GM10847 (cell line): ENCODE data around the gene VPS41.

Experiments
- POLR2A ChIP-seq: IDR thresholded peaks from 2 replicates; pipeline ENCODE4 v1.6.1; 2011; ENCODE audit not compliant: insufficient read length; ENCODE audit errors: extremely low read depth

Gene VPS41

DNA sequence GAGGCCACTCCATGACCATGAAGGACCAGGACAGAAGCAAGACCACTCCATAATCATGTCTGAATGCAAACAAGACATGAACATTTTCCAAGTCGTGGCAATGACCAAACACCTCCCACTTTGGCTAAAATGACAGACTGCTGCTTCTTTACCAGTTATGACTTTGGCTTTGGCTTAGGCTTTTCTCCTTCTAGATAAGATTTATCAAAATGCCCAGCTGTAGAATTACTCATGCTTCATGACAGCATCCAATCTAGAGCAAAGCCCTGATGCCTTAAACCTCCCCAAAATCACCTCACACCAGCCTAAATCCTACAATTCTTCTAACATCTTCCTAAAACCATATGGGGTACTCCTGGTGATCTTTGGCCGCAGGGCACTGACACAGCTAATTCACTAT is 102.1 kb downstream of the VPS41 start:
- no peak for TF ChIP-seq POLR2A

DNA sequence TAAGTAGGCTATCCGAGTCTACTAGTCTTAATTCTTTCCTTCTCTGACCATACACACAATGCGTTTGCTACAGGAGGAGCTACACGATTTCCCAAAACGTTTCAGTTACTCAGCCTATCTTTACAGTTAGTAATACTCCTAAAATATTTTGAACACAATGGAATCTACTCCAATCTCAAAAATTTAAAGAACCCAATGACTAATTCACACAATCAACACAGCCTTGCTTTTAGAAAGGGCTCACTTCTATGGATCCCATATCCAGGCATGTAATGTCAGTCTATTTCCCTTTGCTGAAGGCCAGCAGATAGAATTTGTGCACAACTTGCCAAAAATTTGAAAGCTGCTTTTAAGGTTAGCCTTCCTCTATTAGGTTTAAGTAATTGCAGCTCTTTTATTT is 107.2 kb downstream of the VPS41 start:
- TF ChIP-seq POLR2A = no peak

DNA sequence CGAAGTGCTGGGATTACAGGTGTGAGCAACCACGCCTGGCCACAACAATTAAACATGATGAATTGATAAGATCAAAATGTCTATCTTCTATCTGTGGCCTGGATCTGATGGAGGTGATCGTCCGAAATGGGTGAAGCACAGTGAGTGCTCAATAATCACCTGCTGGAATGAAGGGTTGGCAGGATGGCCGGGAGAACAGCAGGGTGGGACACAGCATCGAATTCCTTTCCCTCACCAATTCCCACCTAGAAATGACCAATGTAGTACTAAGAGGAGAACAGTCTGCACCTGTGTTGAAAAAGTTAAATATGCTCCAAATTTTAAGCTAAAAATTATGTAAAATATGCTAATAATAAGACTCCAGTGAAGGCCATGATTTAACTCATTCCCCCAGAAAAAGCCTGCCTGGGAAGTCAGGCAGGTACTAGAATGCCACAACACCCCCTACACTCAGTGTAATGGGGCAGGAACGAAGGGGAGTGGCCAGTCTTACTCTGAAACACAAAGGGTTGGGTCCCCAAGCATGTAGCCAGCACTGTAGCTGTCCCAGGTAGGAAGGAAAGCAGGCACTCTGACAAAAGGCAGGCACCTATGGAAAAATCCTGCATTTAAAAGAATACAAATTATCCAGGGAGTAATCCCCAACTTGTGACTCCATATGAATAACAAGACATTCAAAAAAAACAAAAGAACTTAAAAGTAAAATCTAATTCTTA is 110.3 kb downstream of the VPS41 start:
- TF ChIP-seq POLR2A = no peak

DNA sequence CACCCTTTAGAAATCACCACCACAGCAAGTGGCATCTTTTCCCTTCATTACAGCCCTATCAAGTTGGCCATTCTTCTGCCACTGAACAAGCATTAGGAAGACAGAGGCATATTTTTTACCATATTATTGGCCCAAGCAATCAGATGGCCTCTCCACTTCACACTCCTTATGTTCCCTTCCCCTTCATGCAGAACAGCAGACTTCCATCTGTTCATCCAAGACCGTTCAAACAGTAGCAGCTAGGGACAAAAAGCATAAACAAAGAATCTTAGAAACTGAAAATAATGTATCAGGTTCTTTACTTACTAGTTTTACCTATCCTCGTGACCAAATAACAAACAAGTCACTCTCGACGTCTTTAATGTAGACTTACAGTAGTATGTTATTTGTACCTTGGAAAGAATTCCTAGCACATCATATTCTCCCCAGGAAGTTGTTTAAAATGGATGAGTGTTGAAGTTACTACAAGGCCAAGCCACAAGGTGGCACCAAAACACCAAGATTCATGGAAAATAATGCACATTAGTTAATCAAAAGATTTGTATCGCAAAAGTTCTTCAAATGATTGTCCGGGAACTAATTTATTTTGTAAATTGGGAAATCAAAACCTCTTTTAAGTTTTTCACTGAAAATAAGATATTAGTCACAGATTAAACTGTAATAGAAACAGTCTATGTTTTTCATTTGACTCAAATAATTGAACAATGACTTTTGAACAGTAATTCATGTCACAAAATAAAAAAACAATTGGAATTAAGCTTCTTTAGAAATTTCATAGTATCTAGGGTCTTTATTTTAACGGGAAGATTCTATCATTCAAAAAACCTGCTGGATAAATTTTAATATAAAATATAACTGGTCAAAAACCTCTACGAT is 112.1 kb downstream of the VPS41 start:
- TF ChIP-seq POLR2A = no peak

DNA sequence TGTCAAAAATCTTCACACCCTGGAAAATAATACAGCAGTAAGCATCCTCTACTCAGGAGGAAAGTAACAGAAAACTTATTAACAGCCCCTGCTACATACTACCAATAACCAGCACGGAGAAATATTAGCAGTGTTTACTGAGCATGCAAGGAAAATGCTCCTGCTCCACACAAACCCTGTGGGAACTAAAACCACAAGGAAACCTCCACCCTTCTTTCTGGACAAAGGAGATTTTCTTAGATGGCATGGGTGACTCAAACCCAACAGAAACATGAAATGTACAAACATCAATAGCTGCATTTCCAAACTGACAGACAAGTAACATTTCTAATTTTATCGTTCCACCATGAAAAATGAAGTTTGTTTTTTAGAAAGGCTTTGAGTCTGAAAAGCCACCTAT is 113.4 kb downstream of the VPS41 start:
- no peak for TF ChIP-seq POLR2A

DNA sequence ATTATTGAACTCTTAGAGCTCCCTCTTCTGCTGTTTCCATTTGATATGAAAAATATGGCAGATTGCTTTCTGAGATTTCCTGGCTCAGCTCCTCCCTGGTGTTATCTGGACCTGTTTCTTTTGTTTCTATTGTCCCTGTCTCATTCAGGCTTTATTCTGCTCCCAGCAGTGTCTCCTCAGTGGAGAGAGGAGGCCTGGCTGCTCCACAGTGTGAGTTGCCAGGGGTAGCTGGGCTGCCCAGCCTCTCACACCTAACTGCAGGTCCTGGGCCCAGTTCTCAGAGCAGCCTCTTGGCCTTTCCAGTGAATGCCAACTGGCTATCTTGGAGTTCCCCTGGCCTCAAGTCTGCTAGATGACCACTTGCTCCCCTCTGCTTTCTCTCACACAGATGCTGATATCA is 127.0 kb downstream of the VPS41 start:
- TF ChIP-seq POLR2A = no peak

DNA sequence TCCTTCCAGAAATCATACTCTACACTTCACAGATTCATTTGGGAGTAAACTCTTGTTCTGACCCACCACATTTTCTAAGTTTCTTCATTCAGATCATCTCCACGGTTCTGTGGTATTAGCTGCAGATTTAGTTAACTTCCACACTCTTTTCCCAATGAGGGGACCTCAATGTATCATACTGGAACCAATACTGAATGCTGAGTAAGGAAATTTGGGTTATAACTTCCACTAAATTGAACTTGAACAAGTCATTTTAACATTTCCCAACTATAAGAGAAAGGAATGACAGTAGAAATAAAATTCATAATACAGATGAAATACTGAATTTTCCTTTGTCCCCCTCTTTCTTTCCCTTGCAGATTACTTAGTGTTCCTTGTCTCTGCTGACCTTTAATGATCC is 131.4 kb downstream of the VPS41 start:
- no peak for TF ChIP-seq POLR2A

DNA sequence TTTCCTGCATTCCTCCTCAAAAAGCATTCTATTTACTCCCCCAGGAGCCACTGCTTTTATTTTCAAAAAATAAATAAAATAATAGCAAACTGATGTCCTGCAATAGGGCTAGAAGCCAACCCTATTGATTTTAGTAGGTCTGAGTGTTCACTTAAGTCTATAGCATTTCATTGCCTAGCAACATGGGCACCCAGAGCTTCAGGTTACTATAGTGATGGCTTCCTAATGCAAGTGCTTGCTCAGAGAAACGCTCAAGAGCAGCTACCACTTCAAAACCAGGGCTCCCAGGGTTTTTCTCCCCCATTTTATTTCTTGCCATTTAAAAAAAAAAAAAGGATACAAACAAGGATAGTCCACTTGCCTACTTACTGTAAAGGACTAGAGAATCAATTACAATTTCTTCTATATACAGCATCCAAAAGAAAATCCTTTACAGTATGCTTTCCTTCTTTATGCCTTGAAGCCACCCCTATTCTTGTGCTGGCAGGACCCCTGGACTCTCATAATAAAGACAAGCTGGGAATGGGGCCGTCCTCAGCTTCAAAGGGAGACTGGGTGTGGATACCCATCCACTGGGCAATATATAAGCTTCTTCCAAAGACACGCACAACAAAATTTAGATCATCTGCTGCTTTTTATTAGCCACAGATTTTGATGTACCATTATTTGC is 133.3 kb downstream of the VPS41 start:
- no peak for TF ChIP-seq POLR2A

DNA sequence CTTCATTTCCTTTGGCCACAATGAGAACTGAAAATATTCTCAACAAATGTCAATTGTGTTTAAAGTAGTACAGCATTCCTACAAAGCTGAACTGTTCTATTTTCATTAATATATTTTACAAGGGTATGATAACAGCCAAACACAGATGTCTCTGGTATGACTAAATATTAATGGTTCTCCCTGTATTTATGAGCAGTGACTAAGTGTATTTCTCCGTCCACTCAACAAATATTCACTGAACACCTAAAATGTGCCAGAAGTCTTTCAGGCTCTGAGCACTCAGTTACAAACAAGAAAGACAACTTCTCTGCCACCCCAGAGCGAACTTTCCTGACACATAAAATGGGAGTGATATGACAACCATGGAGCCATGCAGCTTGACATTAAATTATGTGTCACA is 135.6 kb downstream of the VPS41 start:
- TF ChIP-seq POLR2A = no peak

DNA sequence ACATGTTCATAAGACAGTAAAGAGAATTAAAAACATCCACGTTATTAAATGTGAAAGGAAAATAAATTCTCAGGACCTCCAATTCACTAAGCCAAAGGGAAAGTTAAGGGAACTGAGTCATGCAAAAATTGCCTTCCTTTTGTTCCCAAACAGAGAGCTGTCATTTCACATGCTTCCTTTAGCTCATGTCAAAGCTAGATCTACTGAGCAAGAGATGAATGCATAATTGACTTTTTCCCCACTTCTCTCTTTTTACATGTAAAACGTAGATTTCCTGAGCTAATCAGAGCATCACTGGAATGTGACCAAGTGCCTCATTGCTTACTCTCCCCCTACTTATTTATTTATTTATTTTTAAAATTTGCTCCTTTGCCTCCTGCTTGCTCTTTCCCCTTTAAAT is 148.8 kb downstream of the VPS41 start:
- no peak for TF ChIP-seq POLR2A

DNA sequence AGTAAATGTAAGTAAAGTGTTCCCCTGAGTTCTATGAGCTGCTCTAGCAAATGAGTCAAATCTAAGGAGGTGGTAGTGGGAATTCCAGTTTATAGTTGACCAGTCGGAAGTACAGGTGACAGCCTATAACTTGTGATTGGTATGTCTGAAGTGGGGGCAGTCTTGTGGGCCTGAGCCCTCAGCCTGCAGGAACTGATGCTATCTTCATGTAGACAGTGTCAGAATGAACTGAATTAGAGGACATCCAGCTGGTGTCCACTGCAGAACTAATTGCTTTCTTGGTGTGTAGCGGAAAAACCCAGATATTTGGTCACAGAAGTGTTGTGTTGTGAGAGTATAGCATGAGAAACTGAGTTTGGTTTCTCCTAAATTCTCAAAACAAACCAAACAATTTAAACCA is 150.0 kb downstream of the VPS41 start:
- TF ChIP-seq POLR2A = no peak

DNA sequence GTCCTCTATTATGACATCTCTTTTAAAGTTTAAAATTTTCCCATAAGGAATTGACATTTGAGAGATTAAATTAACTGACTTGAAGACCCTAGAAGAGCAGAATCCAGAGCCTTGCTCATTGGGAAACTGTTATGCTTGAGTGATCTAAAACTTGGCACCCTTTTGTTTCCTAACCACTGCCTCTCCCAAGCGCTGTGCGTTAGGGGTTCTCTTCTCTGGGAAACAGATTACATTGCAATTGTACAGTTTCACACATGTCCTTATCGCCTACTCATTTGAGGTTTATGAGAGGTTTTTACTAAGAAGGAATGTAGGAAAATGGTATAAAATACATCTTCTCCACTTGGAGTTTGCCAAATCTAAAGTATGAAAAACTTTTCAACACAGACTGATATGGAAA is 151.1 kb downstream of the VPS41 start:
- no peak for TF ChIP-seq POLR2A

DNA sequence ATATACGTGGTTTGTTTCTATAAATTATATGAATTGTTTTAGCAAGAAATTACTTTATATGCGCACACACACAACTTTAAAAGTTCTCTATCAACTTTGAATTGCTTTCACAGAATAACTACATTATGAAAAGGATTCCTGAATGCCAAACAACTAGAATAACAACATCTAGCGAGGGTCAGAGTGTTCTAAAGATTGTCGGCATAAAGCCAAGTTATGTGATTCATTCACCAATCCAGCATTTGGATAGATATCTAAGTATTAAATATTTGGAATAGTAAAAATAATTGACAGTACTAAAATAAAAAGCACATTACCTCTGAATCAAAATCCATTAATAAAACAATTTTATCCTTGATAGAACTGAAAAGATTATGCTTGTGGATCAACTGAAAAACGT is 152.5 kb downstream of the VPS41 start:
- no peak for TF ChIP-seq POLR2A

DNA sequence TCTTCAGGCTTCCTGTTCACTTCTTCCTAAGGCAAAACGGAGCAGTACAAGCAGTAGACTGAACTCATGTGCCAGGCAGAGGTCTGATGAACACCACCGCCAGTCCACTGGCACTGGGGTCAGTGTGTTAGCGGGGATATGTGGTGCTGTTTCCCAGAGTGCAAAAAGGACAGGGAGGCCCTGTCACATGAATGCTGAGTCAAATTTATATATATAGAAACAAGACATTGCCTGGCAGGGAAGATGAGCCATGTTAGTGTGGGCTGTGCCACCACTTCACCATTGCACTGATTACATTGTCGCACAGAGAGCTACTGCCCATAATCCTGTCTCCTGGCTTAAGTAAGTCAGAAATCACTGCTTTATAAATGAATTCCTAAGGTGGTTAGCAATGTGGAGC is 155.6 kb downstream of the VPS41 start:
- no peak for TF ChIP-seq POLR2A

DNA sequence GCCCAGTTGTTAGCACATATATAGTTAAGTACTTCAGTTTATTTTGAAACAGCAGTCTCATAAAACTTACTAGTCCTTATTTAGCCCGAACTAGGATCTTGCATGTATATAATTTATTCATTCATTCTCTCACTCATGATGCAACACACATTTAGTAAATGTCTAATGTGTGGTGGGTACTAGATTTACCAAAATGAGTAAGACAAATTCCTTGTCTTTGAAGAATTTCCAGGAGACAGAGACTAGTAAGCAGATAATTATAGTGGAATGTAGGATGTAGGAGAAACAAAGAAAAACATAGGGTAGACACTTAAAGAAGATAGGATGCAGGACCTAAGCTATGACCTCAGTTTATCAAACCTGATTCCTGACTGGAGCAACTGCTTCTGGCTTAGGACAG is 157.6 kb downstream of the VPS41 start:
- TF ChIP-seq POLR2A = no peak

DNA sequence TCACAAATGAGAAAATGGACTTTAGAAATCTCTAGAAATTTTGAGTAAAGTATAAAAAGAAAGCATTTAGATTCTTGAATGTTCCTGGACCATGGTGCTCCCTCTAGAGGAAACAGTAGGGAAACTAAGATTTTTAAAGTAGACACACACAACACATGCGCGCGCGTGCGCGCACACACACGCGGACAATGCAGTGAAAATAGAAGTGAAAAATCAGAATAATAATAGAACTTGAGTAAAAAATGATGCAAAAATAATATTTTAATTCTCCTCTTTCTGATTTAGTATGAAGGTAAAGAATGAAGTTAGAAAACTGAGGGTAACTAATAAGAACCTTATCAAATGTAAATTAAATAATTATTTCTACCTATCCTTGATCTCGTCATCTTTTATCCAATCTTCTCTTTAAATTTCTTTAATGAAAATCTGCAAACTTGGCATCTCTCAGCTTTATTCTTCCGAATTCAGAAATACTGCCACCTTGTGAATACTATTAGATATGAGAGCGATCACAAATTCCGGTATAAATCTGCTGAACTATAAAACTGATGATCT is 160.9 kb downstream of the VPS41 start:
- no peak for TF ChIP-seq POLR2A
